Peyer's patch (tissue), 4 donors: Measurements from ENCODE around the gene N4BP3. TPM values are rescaled to one million over a fixed set of nuclear protein-coding genes. Genes with fewer than 3 reads are reported as not detected.

ENCODE experiments used
- DNase-seq, 3 donors: peaks; one replicate each; pipeline ENCODE4 v3.0.0-alpha.2; 2017 to 2019
- H3K27ac ChIP-seq, 4 donors: fragments of 200-600 bp; sonication (generic); one replicate each; pipeline ENCODE4 v1.5.1; 2016 to 2019
- H3K27me3 ChIP-seq, 2 donors: fragments of 200-600 bp; sonication (generic); one replicate each; pipeline ENCODE4 v1.5.1; 2019
- H3K36me3 ChIP-seq, 3 donors: fragments of 200-600 bp; sonication (generic); one replicate each; pipeline ENCODE4 v1.5.1; 2016 to 2019
- H3K4me1 ChIP-seq, 4 donors: fragments of 200-600 bp; sonication (generic); one replicate each; pipeline ENCODE4 v1.5.1; 2016 to 2019
- H3K4me3 ChIP-seq, 4 donors: fragments of 200-600 bp; sonication (generic); 1 replicate in 3 of 4; 2 replicates in 1 of 4; pipeline ENCODE4 v1.5.1; 2016 to 2019; ENCODE audit warnings: mild to moderate bottlenecking in 1 of 4
- H3K9me3 ChIP-seq, 4 donors: fragments of 200-600 bp; sonication (generic); one replicate each; pipeline ENCODE4 v1.5.1; 2016 to 2019; ENCODE audit warnings: mild to moderate bottlenecking in 1 of 4
- POLR2A ChIP-seq, 2 donors: fragments of 450-650 bp; IDR thresholded peaks; one replicate each; pipeline ENCODE4 v1.5.1; 2017; ENCODE audit warnings: antibody characterized with exemption in 2 of 2, mild to moderate bottlenecking in 2 of 2, moderate library complexity in 2 of 2
- total RNA-seq, 4 donors: library from RNA; depleted of rRNA; stranded (reverse); fragments of >200 nt; gene quantifications; one replicate each; pipeline ENCODE4 v1.1.0, GENCODE V29; 2016
- TF ChIP-seq, protein P1 (sequence below), 6 experiments: fragments of 450-650 bp in 4 of 6; fragments of 200-600 bp in 2 of 6; sonication (generic) in 1 of 6; IDR thresholded peaks; one replicate each; pipeline ENCODE4 v1.5.1; 2017 to 2019; ENCODE audit warnings: antibody characterized with exemption in 6 of 6, mild to moderate bottlenecking in 3 of 6, moderate library complexity in 1 of 6

N4BP3 gene
- total RNA-seq, 4 donors from 2014 or later, result 0.53 to 2.5 (median 1.1) TPM

DNA sequence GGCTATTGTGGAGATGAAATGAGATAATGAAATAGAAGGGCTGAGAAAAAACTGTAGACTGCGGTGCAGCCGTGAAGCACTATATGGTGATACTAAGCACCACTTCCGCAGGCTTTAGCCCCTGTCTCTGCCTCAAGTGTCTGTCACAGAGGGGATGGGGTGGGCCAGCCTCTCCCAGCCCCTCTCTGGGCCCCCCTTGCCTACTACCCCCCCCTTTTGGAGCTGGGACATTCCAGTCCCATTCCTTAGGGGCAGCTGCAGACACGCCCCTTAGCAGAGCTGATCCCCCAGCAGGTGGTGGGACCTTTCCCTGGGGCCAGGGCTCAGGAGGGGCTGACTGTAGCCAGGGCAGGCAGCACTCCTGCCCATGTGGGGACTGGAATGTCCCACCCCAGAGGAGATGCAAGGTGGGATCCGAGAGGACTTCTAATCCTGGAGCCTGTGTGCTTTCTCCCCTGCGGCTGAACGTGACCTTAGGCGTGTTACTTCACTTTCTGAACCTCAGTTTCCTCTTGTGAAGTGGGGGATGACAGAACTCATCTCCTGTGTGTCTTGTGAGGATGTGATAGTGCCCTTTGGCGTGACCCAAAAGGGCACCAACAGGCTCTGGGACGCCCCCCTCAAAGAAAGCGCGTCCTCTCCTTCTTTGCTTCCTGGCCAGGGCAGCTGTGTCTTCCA is 1.9 kb downstream of the N4BP3 start:
- Histone ChIP-seq H3K27me3 (peaks cover 0 to 13% of the 10 kb centered on the region in 2 donors), H3K27ac (peak overlapping the region in 1 of 4 donors; percentile 82), H3K4me1 (peaks cover 0 to 44% (median 26%) of the 10 kb centered on the region in 4 donors), H3K36me3 (no peaks in the 10 kb centered on the region), H3K9me3 (no peaks in the 10 kb centered on the region), H3K4me3 (peak overlapping the region in 2 of 4 donors; percentile 54 to 63)
- peak in 1 of 3 donors; percentile 39 for DNase-seq
- TF ChIP-seq, protein P1, sequence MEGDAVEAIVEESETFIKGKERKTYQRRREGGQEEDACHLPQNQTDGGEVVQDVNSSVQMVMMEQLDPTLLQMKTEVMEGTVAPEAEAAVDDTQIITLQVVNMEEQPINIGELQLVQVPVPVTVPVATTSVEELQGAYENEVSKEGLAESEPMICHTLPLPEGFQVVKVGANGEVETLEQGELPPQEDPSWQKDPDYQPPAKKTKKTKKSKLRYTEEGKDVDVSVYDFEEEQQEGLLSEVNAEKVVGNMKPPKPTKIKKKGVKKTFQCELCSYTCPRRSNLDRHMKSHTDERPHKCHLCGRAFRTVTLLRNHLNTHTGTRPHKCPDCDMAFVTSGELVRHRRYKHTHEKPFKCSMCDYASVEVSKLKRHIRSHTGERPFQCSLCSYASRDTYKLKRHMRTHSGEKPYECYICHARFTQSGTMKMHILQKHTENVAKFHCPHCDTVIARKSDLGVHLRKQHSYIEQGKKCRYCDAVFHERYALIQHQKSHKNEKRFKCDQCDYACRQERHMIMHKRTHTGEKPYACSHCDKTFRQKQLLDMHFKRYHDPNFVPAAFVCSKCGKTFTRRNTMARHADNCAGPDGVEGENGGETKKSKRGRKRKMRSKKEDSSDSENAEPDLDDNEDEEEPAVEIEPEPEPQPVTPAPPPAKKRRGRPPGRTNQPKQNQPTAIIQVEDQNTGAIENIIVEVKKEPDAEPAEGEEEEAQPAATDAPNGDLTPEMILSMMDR (IDR thresholded peaks at IDR 0.05), result no peak
- TF ChIP-seq POLR2A (IDR thresholded peaks at IDR 0.05), result no peak

- Histone ChIP-seq H3K27me3 (peaks cover 0 to 13% of the 10 kb centered on the region in 2 donors), H3K27ac (peak overlapping the region in 1 of 4 donors; percentile 82), H3K36me3 (no peaks in the 10 kb centered on the region), H3K4me1 (peaks cover 0 to 49% (median 26%) of the 10 kb centered on the region in 4 donors), H3K9me3 (no peaks in the 10 kb centered on the region), H3K4me3 (peak overlapping the region in 1 of 4 donors; percentile 20)
- TF ChIP-seq, protein P1 (IDR thresholded peaks at IDR 0.05), result no peak
- no peak for TF ChIP-seq POLR2A (IDR thresholded peaks at IDR 0.05)
- DNase-seq, result no peak
These were observed 2.4 kb downstream of the N4BP3 start for GRCh38 chr5:178115814-178116142.

- no peak for TF ChIP-seq POLR2A (IDR thresholded peaks at IDR 0.05)
- TF ChIP-seq, protein P1 (IDR thresholded peaks at IDR 0.05), result no peak
- Histone ChIP-seq H3K36me3 (no peaks in the 10 kb centered on the region), H3K4me3 (peak overlapping the region in 1 of 4 donors; percentile 20), H3K9me3 (no peaks in the 10 kb centered on the region), H3K4me1 (peaks cover 0 to 55% (median 28%) of the 10 kb centered on the region in 4 donors), H3K27ac (peak overlapping the region in 1 of 4 donors; percentile 82), H3K27me3 (peaks cover 0 to 13% of the 10 kb centered on the region in 2 donors)
- DNase-seq, result peak in 2 of 3 donors; percentile 84 to 89
These were observed 3.0 kb downstream of the N4BP3 start for GRCh38 chr5:178116143-178116885.

- no peak for TF ChIP-seq POLR2A (IDR thresholded peaks at IDR 0.05)
- TF ChIP-seq, protein P1 (IDR thresholded peaks at IDR 0.05), result no peak
- no peak overlapping the region for H3K4me3 ChIP-seq
- peak overlapping the region in 1 of 4 donors; percentile 82 for H3K27ac ChIP-seq
- H3K4me1 ChIP-seq, result peaks cover 0 to 63% (median 36%) of the 10 kb centered on the region in 4 donors
- DNase-seq, result peak in 2 of 3 donors; percentile 70 to 73
- H3K9me3 ChIP-seq, result no peaks in the 10 kb centered on the region
- H3K36me3 ChIP-seq, result no peaks in the 10 kb centered on the region
- peaks cover 0 to 13% of the 10 kb centered on the region in 2 donors for H3K27me3 ChIP-seq
These were observed 4.8 kb downstream of the N4BP3 start for GRCh38 chr5:178117923-178118701.

GRCh38 chr5:178119915-178120606 is 6.7 kb downstream of the N4BP3 start:
- peaks cover 0 to 53% (median 24%) of the 10 kb centered on the region in 4 donors for H3K4me1 ChIP-seq
- H3K9me3 ChIP-seq, result no peaks in the 10 kb centered on the region
- no peak overlapping the region for H3K4me3 ChIP-seq
- TF ChIP-seq POLR2A (IDR thresholded peaks at IDR 0.05), result no peak
- TF ChIP-seq, protein P1 (IDR thresholded peaks at IDR 0.05), result no peak
- peaks cover 0 to 5% of the 10 kb centered on the region in 2 donors for H3K27me3 ChIP-seq
- H3K36me3 ChIP-seq, result no peaks in the 10 kb centered on the region
- H3K27ac ChIP-seq, result peak overlapping the region in 1 of 4 donors; percentile 82
- no peak for DNase-seq
